Kidney (tissue), 14 donors: ENCODE data around the gene CNOT10. TPM values are rescaled to one million over a fixed set of nuclear protein-coding genes. Genes with fewer than 3 reads are reported as not detected.

Experiments
- DNase-seq, 5 donors: peaks; one replicate each; pipeline ENCODE4 v3.0.0-alpha.2; 2013 to 2020
- FAIRE-seq: peaks from 2 replicates; lab custom pipeline; 2012; peaks lifted over from hg19 to GRCh38; lab: Jason Lieb, UNC
- H3K27ac ChIP-seq, 2 donors: one replicate each; pipeline ENCODE4 v1.7.0; 2013; ENCODE audit warnings: low read depth in 2 of 2, low read length in 2 of 2, inconsistent platforms in 1 of 2
- H3K27me3 ChIP-seq: one replicate; pipeline ENCODE4 v1.7.1; 2013; ENCODE audit warnings: low read length, inconsistent platforms; ENCODE audit not compliant: control insufficient read depth, insufficient read depth
- H3K36me3 ChIP-seq, 3 donors: one replicate each; pipeline versions ENCODE4 v1.7.0 to v1.7.1; 2013; ENCODE audit warnings: low read length in 3 of 3, control low read depth in 1 of 3, inconsistent platforms in 1 of 3; ENCODE audit not compliant: insufficient read depth in 3 of 3, control insufficient read depth in 2 of 3
- H3K4me1 ChIP-seq, 3 donors: one replicate each; pipeline versions ENCODE4 v1.7.0 to v1.7.1; 2013; ENCODE audit warnings: low read length in 3 of 3, inconsistent platforms in 1 of 3, low read depth in 1 of 3; ENCODE audit not compliant: control insufficient read depth in 2 of 3, insufficient read depth in 2 of 3
- H3K4me3 ChIP-seq, 3 donors: one replicate each; pipeline versions ENCODE4 v1.7.0 to v1.8.1; 2013; ENCODE audit warnings: low read length in 3 of 3, control low read depth in 1 of 3, inconsistent platforms in 1 of 3
- H3K9ac ChIP-seq, 3 donors: one replicate each; pipeline versions ENCODE4 v1.7.0 to v1.7.1; 2013; ENCODE audit warnings: low read length in 3 of 3, control low read depth in 1 of 3, inconsistent platforms in 1 of 3
- H3K9me3 ChIP-seq, 3 donors: one replicate each; pipeline versions ENCODE4 v1.7.0 to v1.7.1; 2013; ENCODE audit warnings: low read length in 3 of 3, control low read depth in 1 of 3, inconsistent platforms in 1 of 3; ENCODE audit not compliant: control insufficient read depth in 2 of 3, insufficient read depth in 1 of 3
- CTCF ChIP-seq: IDR thresholded peaks from 3 replicates; pipeline ENCODE4 v1.5.1; 2012; ENCODE audit warnings: mild to moderate bottlenecking, moderate library complexity, borderline replicate concordance; ENCODE audit not compliant: insufficient read depth; ENCODE audit errors: extremely low read depth
- intact Hi-C: fragments of 100-400 bp; cut with DNase I; formaldehyde crosslinking; loops from one replicate; pipeline ENCODE4 v1.11.1; 2022
- polyA plus RNA-seq: library from polyadenylated mRNA; stranded (reverse); fragments of 350-450 nt; fragmentation: Illumina TruSeq; extraction: RNeasy Lipid Tissue Mini Kit (QIAGEN cat#74804); gene quantifications from one replicate; pipeline ENCODE4 v1.2.3, GENCODE V29; 2014; ENCODE audit warnings: low read depth, low replicate concordance; ENCODE audit not compliant: insufficient read depth
- total RNA-seq: library from RNA; stranded (reverse); fragmentation: NEBNext Ultra II Directional; extraction: Animal tissue kit (Norgen Biotek cat#: 25700); gene quantifications from one replicate; pipeline ENCODE4 v1.2.1, GENCODE V29; 2021
- donor health status: control.
- donor health status: control.
- donor health status: control.
- donor health status: control.
- donor health status: control.
- donor health status: DM: yes; HTN: yes; CAD: no.
- donor health status: Normal renal cell carcinoma (clear cell type).

Gene CNOT10
- total and polyA plus RNA-seq, 2 donors from 2014 or later: 19.0 to 34.0 TPM

- DNase-seq (no peak), FAIRE-seq (no peak)
- H3K27me3 ChIP-seq: no peaks in the 10 kb centered on the region
- peaks cover 0 to 2% (median 0%) of the 10 kb centered on the region in 3 donors for H3K4me1 ChIP-seq
- no peak for TF ChIP-seq CTCF
- no peaks in the 10 kb centered on the region for H3K9me3 ChIP-seq
- intact Hi-C loops: no loop called here
- H3K36me3 ChIP-seq: no peaks in the 10 kb centered on the region
- no peak overlapping the region for H3K27ac ChIP-seq
- no peak overlapping the region for H3K9ac ChIP-seq
- H3K4me3 ChIP-seq: no peak overlapping the region
These were observed 6.9 kb downstream of the CNOT10 start for GRCh38 chr3:32691847-32692246.

DNA sequence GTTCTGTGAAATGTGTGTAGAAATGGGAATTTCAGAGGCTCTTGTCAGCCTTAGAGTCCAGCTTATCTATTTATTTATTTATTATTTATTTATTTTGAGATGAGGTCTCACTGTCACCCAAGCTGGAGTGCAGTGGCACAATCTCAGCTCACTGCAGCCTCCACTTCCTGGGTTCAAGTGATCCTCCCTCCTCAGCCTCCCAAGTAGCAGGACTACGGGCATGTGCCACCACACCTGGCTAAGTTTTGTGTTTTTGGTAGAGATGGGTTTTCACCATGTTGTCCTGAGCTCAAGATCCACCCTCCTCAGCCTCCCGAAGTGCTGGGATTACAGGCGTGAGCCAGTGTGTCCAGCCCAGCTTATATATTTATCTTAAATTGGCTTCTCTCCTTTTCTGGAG is 11.5 kb downstream of the CNOT10 start:
- H3K4me3 ChIP-seq: no peak overlapping the region
- DNase-seq (no peak), FAIRE-seq (no peak)
- H3K9me3 ChIP-seq: no peaks in the 10 kb centered on the region
- TF ChIP-seq CTCF: no peak
- no peak overlapping the region for H3K9ac ChIP-seq
- H3K27me3 ChIP-seq: no peaks in the 10 kb centered on the region
- H3K27ac ChIP-seq: no peak overlapping the region
- H3K36me3 ChIP-seq: no peaks in the 10 kb centered on the region
- no peaks in the 10 kb centered on the region for H3K4me1 ChIP-seq
- intact Hi-C loops: no loop called here

GRCh38 chr3:32698506-32698905 is 13.5 kb downstream of the CNOT10 start:
- H3K9me3 ChIP-seq: no peaks in the 10 kb centered on the region
- no peak for FAIRE-seq

More at GRCh38 chr3:32698506-32698905, 13.5 kb downstream of the CNOT10 start:
- no peak overlapping the region for H3K9ac ChIP-seq
- no peaks in the 10 kb centered on the region for H3K27me3 ChIP-seq
- intact Hi-C loops: no loop called here
- H3K36me3 ChIP-seq: no peaks in the 10 kb centered on the region
- no peaks in the 10 kb centered on the region for H3K4me1 ChIP-seq
- H3K27ac ChIP-seq: no peak overlapping the region
- no peak for TF ChIP-seq CTCF
- H3K4me3 ChIP-seq: no peak overlapping the region
- no peak for DNase-seq
